ENCODE measurements around the gene POU2F1. TPM values are rescaled to one million over a fixed set of nuclear protein-coding genes. Genes with fewer than 3 reads are reported as not detected.

The POU2F1 gene
- total RNA-seq, 1 donor from 2014 or later = 36.1 TPM

DNA sequence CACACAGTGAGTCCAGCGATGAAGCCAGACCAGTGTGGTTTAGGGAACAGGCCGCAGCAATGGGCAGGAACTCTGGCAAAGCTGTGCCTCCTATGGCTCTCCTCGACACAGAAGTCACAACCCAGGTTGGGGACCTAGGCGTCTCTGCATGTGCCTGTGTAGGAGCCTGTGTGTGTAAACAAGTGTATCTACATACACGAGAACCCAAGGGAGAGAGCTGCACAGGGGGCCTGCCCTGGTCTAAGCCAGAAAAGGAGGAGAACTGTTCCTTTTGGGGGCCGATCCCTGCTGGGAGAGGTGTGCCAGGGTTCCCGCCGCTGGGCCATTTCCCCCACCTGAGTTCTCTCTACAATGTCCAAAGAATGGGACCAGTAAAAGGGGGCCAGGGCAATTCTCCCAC is 241.7 kb downstream of the POU2F1 start:
- no peak overlapping the region for H3K4me3 Mint-ChIP-seq (ENCODE audit: low read depth)
- H3K36me3 Mint-ChIP-seq (ENCODE audit: insufficient read depth) = no peaks in the 10 kb centered on the region
- TF ChIP-seq CTCF (IDR thresholded peaks at IDR 0.05; ENCODE audit: unreplicated experiment) = no peak
- H3K27me3 Mint-ChIP-seq = peaks cover 17% of the 10 kb centered on the region
- no peaks in the 10 kb centered on the region for H3K9me3 Mint-ChIP-seq (ENCODE audit: low read depth)
- no peak overlapping the region for H3K27ac Mint-ChIP-seq
- H3K4me1 Mint-ChIP-seq (ENCODE audit: low read depth) = peaks cover 2% of the 10 kb centered on the region
- no peak for DNase-seq (ENCODE audit: low spot score, unreplicated experiment)

DNA sequence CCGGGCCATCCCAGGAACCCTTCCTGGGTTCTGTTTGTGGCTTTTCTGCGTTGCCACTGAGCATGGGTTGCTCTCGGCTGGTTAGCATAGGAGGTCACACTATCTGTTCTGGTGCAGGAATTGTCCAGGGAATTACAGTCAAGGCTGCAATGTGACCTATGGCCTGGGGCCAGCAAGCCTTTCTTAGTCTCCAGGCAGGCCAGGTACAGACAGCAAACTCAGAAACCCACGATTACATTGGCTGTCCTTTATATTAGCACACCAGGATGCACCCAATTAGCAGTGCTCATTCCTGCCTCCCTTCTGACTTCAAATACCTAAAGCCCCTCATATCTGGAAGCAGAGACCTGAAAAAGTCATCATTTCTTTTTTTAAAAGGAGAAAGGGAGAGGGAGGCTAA is 242.4 kb downstream of the POU2F1 start:
- Mint-ChIP-seq H3K27ac (peak overlapping the region; percentile 84), H3K4me3 (ENCODE audit: low read depth) (no peak overlapping the region), H3K27me3 (peaks cover 10% of the 10 kb centered on the region), H3K4me1 (ENCODE audit: low read depth) (peaks cover 2% of the 10 kb centered on the region), H3K36me3 (ENCODE audit: insufficient read depth) (no peaks in the 10 kb centered on the region), H3K9me3 (ENCODE audit: low read depth) (no peaks in the 10 kb centered on the region)
- DNase-seq (ENCODE audit: low spot score, unreplicated experiment) = no peak
- no peak for TF ChIP-seq CTCF (IDR thresholded peaks at IDR 0.05; ENCODE audit: unreplicated experiment)

- Mint-ChIP-seq H3K4me1 (ENCODE audit: low read depth) (peaks cover 2% of the 10 kb centered on the region), H3K9me3 (ENCODE audit: low read depth) (no peaks in the 10 kb centered on the region), H3K27ac (no peak overlapping the region), H3K4me3 (ENCODE audit: low read depth) (no peak overlapping the region), H3K36me3 (ENCODE audit: insufficient read depth) (no peaks in the 10 kb centered on the region), H3K27me3 (peaks cover 10% of the 10 kb centered on the region)
- DNase-seq (ENCODE audit: low spot score, unreplicated experiment) = no peak
- no peak for TF ChIP-seq CTCF (IDR thresholded peaks at IDR 0.05; ENCODE audit: unreplicated experiment)
Measured at GRCh38 chr1:167463875-167464575, 243.3 kb downstream of the POU2F1 start.

- no peak overlapping the region for H3K4me3 Mint-ChIP-seq (ENCODE audit: low read depth)
- peaks cover 2% of the 10 kb centered on the region for H3K4me1 Mint-ChIP-seq (ENCODE audit: low read depth)
- no peak for DNase-seq (ENCODE audit: low spot score, unreplicated experiment)
- TF ChIP-seq CTCF (IDR thresholded peaks at IDR 0.05; ENCODE audit: unreplicated experiment) = no peak
- no peaks in the 10 kb centered on the region for H3K36me3 Mint-ChIP-seq (ENCODE audit: insufficient read depth)
- H3K9me3 Mint-ChIP-seq (ENCODE audit: low read depth) = no peaks in the 10 kb centered on the region
- no peak overlapping the region for H3K27ac Mint-ChIP-seq
- H3K27me3 Mint-ChIP-seq = peaks cover 10% of the 10 kb centered on the region
Measured at GRCh38 chr1:167465018-167465417, 244.3 kb downstream of the POU2F1 start.

DNA sequence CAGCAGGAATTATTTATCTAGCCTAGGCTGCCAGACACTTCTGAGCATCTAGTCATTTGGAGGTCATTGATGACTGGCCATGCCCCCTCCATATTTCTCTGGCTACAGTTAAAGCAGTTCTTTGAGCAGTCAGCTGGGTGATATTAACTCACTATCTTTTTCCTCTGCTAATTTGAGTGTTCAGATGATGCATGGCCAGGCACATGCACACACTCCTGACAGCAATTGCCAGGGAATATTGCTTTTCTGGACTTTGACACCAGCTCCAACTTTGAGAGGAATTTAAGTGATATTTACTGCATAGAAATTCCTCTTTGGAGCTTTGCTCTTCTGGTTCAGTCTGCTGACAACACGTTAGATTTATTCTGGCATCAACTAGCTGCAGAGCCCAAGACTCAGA is 245.1 kb downstream of the POU2F1 start:
- Mint-ChIP-seq H3K4me3 (ENCODE audit: low read depth) (no peak overlapping the region), H3K9me3 (ENCODE audit: low read depth) (no peaks in the 10 kb centered on the region), H3K27ac (no peak overlapping the region), H3K4me1 (ENCODE audit: low read depth) (peaks cover 2% of the 10 kb centered on the region), H3K27me3 (peaks cover 10% of the 10 kb centered on the region), H3K36me3 (ENCODE audit: insufficient read depth) (no peaks in the 10 kb centered on the region)
- DNase-seq (ENCODE audit: low spot score, unreplicated experiment) = no peak
- TF ChIP-seq CTCF (IDR thresholded peaks at IDR 0.05; ENCODE audit: unreplicated experiment) = no peak
